Trophoblast cell (in vitro differentiated cells and primary cell): ENCODE data around the gene ODF2.

ENCODE experiments used
- DNase-seq, 2 donors: peaks; one replicate each; pipeline ENCODE4 v3.0.0-alpha.2; 2016
- H2AFZ ChIP-seq: 2 replicates; pipeline ENCODE4 v1.6.1; 2013; ENCODE audit warnings: low read length, moderate library complexity, mild to moderate bottlenecking; ENCODE audit not compliant: insufficient read depth, poor library complexity
- H2AK5ac ChIP-seq: 2 replicates; pipeline ENCODE4 v1.6.1; 2013; ENCODE audit warnings: mild to moderate bottlenecking, low read length
- H2BK120ac ChIP-seq: 2 replicates; pipeline ENCODE4 v1.6.1; 2013; ENCODE audit warnings: low read length, mild to moderate bottlenecking, moderate library complexity; ENCODE audit not compliant: insufficient read depth, poor library complexity
- H2BK12ac ChIP-seq: 2 replicates; pipeline ENCODE4 v1.6.1; 2013; ENCODE audit warnings: mild to moderate bottlenecking, low read length, moderate library complexity
- H2BK5ac ChIP-seq: 2 replicates; pipeline ENCODE4 v1.6.1; 2013; ENCODE audit warnings: low read length, low read depth, moderate library complexity, mild to moderate bottlenecking; ENCODE audit not compliant: poor library complexity
- H3K14ac ChIP-seq: 2 replicates; pipeline ENCODE4 v1.6.1; 2013; ENCODE audit warnings: mild to moderate bottlenecking, low read length
- H3K18ac ChIP-seq: 2 replicates; pipeline ENCODE4 v1.6.1; 2013; ENCODE audit warnings: mild to moderate bottlenecking, low read length
- H3K23ac ChIP-seq: 2 replicates; pipeline ENCODE4 v1.6.1; 2013; ENCODE audit warnings: low read length
- H3K27ac ChIP-seq: 2 replicates; pipeline ENCODE4 v1.5.1; 2013; ENCODE audit warnings: low read depth, mild to moderate bottlenecking, inconsistent platforms, low read length, moderate library complexity
- H3K27me3 ChIP-seq: 2 replicates; pipeline ENCODE4 v1.6.1; 2013; ENCODE audit warnings: inconsistent platforms, mild to moderate bottlenecking, low read length, moderate library complexity; ENCODE audit not compliant: insufficient read depth
- H3K36me3 ChIP-seq, 2 experiments: 1 replicate in 1 of 2; 2 replicates in 1 of 2; pipeline ENCODE4 v1.6.1; 2013; ENCODE audit warnings: low read length in 2 of 2, mild to moderate bottlenecking in 2 of 2, moderate library complexity in 1 of 2; ENCODE audit not compliant: insufficient read depth in 2 of 2, control insufficient read depth in 1 of 2
- H3K4ac ChIP-seq: 2 replicates; pipeline ENCODE4 v1.6.1; 2013; ENCODE audit warnings: low read depth, mild to moderate bottlenecking, low read length, moderate library complexity
- H3K4me1 ChIP-seq, 2 experiments: 1 replicate in 1 of 2; 2 replicates in 1 of 2; pipeline ENCODE4 v1.6.1; 2013; ENCODE audit warnings: low read length in 2 of 2, mild to moderate bottlenecking in 2 of 2, moderate library complexity in 1 of 2; ENCODE audit not compliant: insufficient read depth in 2 of 2, control insufficient read depth in 1 of 2
- H3K4me2 ChIP-seq: 2 replicates; pipeline ENCODE4 v1.6.1; 2013; ENCODE audit warnings: inconsistent platforms, mild to moderate bottlenecking, low read length, moderate library complexity
- H3K4me3 ChIP-seq: 2 replicates; pipeline ENCODE4 v1.5.1; 2013; ENCODE audit warnings: mild to moderate bottlenecking, low read depth, low read length, inconsistent platforms
- H3K79me1 ChIP-seq: one replicate; pipeline ENCODE4 v1.6.1; 2013; ENCODE audit warnings: low read length
- H3K79me2 ChIP-seq: 2 replicates; pipeline ENCODE4 v1.6.1; 2013; ENCODE audit warnings: low read length, mild to moderate bottlenecking; ENCODE audit not compliant: control insufficient read depth, insufficient read depth, poor library complexity
- H3K9ac ChIP-seq: 2 replicates; pipeline ENCODE4 v1.6.1; 2013; ENCODE audit warnings: mild to moderate bottlenecking, low read length
- H3K9me3 ChIP-seq: 2 replicates; pipeline ENCODE4 v1.6.1; 2013; ENCODE audit warnings: low read depth, mild to moderate bottlenecking, control low read depth, inconsistent platforms, low read length; ENCODE audit not compliant: insufficient read depth
- H4K12ac ChIP-seq: 2 replicates; pipeline ENCODE4 v1.6.1; 2013; ENCODE audit warnings: low read depth, mild to moderate bottlenecking, low read length, moderate library complexity
- H4K8ac ChIP-seq: 2 replicates; pipeline ENCODE4 v1.6.1; 2013; ENCODE audit warnings: low read depth, mild to moderate bottlenecking, low read length, moderate library complexity
- H4K91ac ChIP-seq: one replicate; pipeline ENCODE4 v1.6.1; 2013; ENCODE audit warnings: low read depth, mild to moderate bottlenecking, low read length, moderate library complexity
- WGBS: extraction: QIAGEN DNeasy Blood & Tissue Kit; methylation state at CpG from one replicate; pipeline ENCODE4 v1.1.7; 2013; ENCODE audit warnings: missing lambda C conversion rate; ENCODE audit not compliant: insufficient read length, insufficient coverage; ENCODE audit errors: extremely low coverage; 5-methylcytosine and 5-hydroxymethylcytosine counted together

The ODF2 gene

DNA sequence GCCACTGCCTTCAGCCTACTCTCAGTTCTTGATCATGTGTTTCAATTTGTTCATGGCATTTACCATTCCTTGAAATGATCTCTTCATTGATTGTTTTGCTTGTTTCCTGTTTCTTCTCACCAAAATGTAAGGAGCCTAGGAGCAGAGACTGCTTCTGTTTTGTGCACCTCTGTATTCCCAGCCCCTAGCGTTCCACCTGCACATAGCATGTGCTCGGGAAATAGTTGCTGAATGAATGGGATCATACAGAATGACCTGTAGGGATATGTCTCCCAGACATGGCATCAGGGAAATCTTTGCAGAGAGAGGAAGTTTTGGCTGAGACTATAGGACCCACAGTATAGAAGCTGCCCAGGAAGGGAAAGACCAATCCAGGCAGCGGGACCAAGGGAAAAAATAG is 41.3 kb upstream of the ODF2 start:
- H3K4me3 ChIP-seq: no peak overlapping the region
- no peak overlapping the region for H2AK5ac ChIP-seq
- peaks cover 26% of the 10 kb centered on the region for H3K79me1 ChIP-seq
- no peak overlapping the region for H3K4me2 ChIP-seq
- H2BK12ac ChIP-seq: no peak overlapping the region
- H3K4ac ChIP-seq: no peak overlapping the region
- H3K79me2 ChIP-seq: peaks cover 4% of the 10 kb centered on the region
- H2BK5ac ChIP-seq: no peak overlapping the region
- no CpG with 5 or more reads among the region's 3 CpGs for WGBS
- H2BK120ac ChIP-seq: no peak overlapping the region
- no peaks in the 10 kb centered on the region for H3K9me3 ChIP-seq
- H3K36me3 ChIP-seq: no peaks in the 10 kb centered on the region
- no peak overlapping the region for H3K9ac ChIP-seq
- no peak overlapping the region for H3K23ac ChIP-seq
- no peak overlapping the region for H2AFZ ChIP-seq
- no peak overlapping the region for H4K8ac ChIP-seq
- DNase-seq: peak; percentile 27 to 72
- no peak overlapping the region for H3K14ac ChIP-seq
- peaks cover 27 to 30% of the 10 kb centered on the region in 2 experiments for H3K4me1 ChIP-seq
- no peak overlapping the region for H4K91ac ChIP-seq
- H4K12ac ChIP-seq: no peak overlapping the region
- H3K18ac ChIP-seq: no peak overlapping the region
- no peaks in the 10 kb centered on the region for H3K27me3 ChIP-seq
- H3K27ac ChIP-seq: no peak overlapping the region

DNA sequence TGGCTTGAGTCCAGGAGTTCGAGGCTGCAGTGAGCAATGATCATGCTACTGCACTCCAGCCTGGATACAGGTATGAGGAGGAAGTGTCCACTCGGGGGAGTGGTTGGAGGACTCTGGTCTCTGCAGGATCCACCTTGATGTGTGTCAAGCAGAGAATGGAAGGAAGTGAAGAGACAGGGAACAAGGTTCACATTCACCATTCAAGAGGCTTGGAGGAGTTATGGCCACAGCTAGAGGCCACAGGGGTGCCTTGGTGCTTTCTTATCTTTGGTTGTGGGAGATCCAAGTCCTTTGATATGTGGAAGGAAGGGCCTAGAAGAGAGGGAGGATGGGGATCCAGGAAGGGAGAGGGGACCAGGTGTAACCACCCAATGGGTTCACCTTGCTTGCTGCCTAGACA is 40.5 kb upstream of the ODF2 start:
- Histone ChIP-seq H3K9me3 (no peaks in the 10 kb centered on the region), H4K91ac (peak overlapping the region; percentile 99), H3K4ac (peak overlapping the region; percentile 75), H4K12ac (peak overlapping the region; percentile 97), H3K36me3 (no peaks in the 10 kb centered on the region), H3K23ac (no peak overlapping the region), H3K4me2 (no peak overlapping the region), H2AFZ (peak overlapping the region; percentile 38), H4K8ac (peak overlapping the region; percentile 93), H2AK5ac (peak overlapping the region; percentile 93), H3K18ac (peak overlapping the region; percentile 68), H3K79me1 (peaks cover 31% of the 10 kb centered on the region), H3K27ac (peak overlapping the region; percentile 93), H3K9ac (no peak overlapping the region), H3K14ac (peak overlapping the region; percentile 80), H3K27me3 (no peaks in the 10 kb centered on the region), H2BK12ac (peak overlapping the region; percentile 98), H3K4me3 (no peak overlapping the region), H2BK120ac (peak overlapping the region; percentile 99), H3K4me1 (peaks cover 32% of the 10 kb centered on the region in 2 experiments), H2BK5ac (peak overlapping the region; percentile 93), H3K79me2 (peaks cover 5% of the 10 kb centered on the region)
- no peak for DNase-seq
- WGBS: no CpG with 5 or more reads among the region's 2 CpGs

GRCh38 chr9:128416014-128416413 is 39.8 kb upstream of the ODF2 start:
- no peak overlapping the region for H3K4me3 ChIP-seq
- H3K79me2 ChIP-seq: peaks cover 10% of the 10 kb centered on the region
- WGBS: no CpG with 5 or more reads among the region's 6 CpGs
- H4K12ac ChIP-seq: no peak overlapping the region
- H3K4me2 ChIP-seq: peak overlapping the region; percentile 64
- H3K27ac ChIP-seq: peak overlapping the region; percentile 91
- no peaks in the 10 kb centered on the region for H3K36me3 ChIP-seq
- H3K18ac ChIP-seq: no peak overlapping the region
- H3K14ac ChIP-seq: no peak overlapping the region
- H3K4ac ChIP-seq: no peak overlapping the region
- no peak overlapping the region for H2BK120ac ChIP-seq
- no peak overlapping the region for H3K23ac ChIP-seq
- peak overlapping the region; percentile 97 for H4K91ac ChIP-seq
- H2AK5ac ChIP-seq: no peak overlapping the region
- H3K4me1 ChIP-seq: peaks cover 32% of the 10 kb centered on the region in 2 experiments
- H2BK5ac ChIP-seq: peak overlapping the region; percentile 92
- no peak overlapping the region for H3K9ac ChIP-seq
- H2AFZ ChIP-seq: no peak overlapping the region
- H2BK12ac ChIP-seq: no peak overlapping the region
- H3K79me1 ChIP-seq: peaks cover 37% of the 10 kb centered on the region
- H3K27me3 ChIP-seq: no peaks in the 10 kb centered on the region
- H4K8ac ChIP-seq: no peak overlapping the region
- H3K9me3 ChIP-seq: no peaks in the 10 kb centered on the region
- peak; percentile 86 to 91 for DNase-seq

DNA sequence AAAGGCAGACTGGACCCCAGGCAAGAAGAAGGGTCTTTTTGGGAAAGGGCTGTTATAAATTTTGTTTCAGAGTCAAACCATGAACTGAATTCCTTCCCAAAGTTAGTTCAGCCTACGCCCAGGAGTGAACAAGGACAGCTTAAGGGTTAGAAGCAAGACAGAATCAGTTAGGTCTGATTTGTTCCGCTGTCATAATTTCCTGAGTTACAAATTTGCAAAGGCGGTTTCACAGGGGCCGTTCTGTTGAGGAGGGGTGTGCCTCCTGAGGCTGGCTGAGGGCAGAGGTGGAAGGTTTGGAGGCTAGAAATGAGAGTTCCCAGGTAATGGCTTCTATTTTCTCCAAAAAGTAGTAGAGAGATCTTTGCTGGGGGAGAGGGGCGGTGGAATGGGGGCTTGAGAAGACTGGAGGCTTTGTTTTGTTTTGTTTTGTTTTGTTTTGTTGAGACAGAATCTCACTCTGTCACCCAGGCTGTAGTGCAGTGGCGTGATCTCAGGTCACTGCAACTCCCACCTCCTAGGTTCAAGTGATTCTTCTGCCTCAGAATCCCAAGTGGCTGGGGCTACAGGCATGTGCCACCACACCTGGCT is 39.3 kb upstream of the ODF2 start:
- Histone ChIP-seq H3K27me3 (no peaks in the 10 kb centered on the region), H4K8ac (peak overlapping the region; percentile 87), H3K23ac (no peak overlapping the region), H3K18ac (peak overlapping the region; percentile 46), H3K4me3 (no peak overlapping the region), H2AFZ (peak overlapping the region; percentile 56), H4K91ac (peak overlapping the region; percentile 97), H2BK12ac (peak overlapping the region; percentile 76), H3K79me1 (peaks cover 42% of the 10 kb centered on the region), H3K36me3 (no peaks in the 10 kb centered on the region), H3K4ac (peak overlapping the region; percentile 73), H3K9ac (no peak overlapping the region), H2BK5ac (peak overlapping the region; percentile 92), H3K4me1 (peaks cover 37% of the 10 kb centered on the region in 2 experiments), H3K14ac (peak overlapping the region; percentile 72), H2AK5ac (no peak overlapping the region), H4K12ac (no peak overlapping the region), H3K9me3 (no peaks in the 10 kb centered on the region), H3K4me2 (peak overlapping the region; percentile 64), H2BK120ac (peak overlapping the region; percentile 96), H3K79me2 (peaks cover 15% of the 10 kb centered on the region), H3K27ac (peak overlapping the region; percentile 91)
- WGBS: no CpG with 5 or more reads among the region's 6 CpGs
- DNase-seq: peak in 1 of 2 donors; percentile 33
